Skeletal muscle cell (primary cell): ENCODE data around the gene RPRML.

Source experiments
- DNase-seq: peaks from one replicate; pipeline ENCODE4 v3.0.0-alpha.2; 2010; ENCODE audit warnings: low read depth
- H3K4me3 ChIP-seq: 2 replicates; pipeline ENCODE4 v1.5.1; 2011; ENCODE audit warnings: low read depth, mild to moderate bottlenecking, control low read depth, low read length, moderate library complexity

Gene RPRML

DNA sequence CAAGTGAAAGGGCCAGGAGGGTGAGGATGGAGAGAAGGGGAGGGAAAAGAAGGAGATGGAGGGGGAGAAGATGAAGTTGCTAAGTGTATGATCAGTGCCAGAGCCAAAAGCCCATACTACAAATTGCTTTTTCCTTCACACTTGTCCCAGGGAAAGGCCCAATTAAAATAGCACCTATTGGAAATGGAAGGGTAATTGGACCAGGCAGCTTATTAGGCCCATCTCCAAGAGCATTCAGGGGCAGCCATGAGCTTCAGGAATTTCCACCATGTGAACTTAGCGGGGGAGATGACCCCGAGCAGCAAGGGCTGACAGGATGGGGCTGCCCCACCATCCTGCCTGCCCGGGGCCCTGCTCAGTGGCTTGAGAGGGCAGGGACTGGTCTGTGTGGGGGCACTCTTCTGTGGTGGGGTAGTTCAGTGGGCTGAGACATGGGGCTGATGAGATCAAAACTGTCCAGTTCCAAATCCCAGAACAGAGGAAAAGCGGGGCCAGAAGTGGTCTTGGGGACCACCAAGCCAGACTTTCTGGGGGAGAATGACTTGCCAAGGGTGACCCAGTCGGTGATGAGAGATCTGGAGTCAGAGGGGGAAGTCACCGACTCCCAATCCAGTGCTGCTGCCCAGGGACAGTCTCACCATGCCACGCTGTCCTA is 28.6 kb downstream of the RPRML start:
- no peak for DNase-seq
- no peak overlapping the region for H3K4me3 ChIP-seq

- no peak overlapping the region for H3K4me3 ChIP-seq
- DNase-seq: no peak
Observed at GRCh38 chr17:46949291-46950174, 29.5 kb downstream of the RPRML start.

GRCh38 chr17:46948544-46948943 is 30.5 kb downstream of the RPRML start:
- no peak for DNase-seq
- no peak overlapping the region for H3K4me3 ChIP-seq

DNA sequence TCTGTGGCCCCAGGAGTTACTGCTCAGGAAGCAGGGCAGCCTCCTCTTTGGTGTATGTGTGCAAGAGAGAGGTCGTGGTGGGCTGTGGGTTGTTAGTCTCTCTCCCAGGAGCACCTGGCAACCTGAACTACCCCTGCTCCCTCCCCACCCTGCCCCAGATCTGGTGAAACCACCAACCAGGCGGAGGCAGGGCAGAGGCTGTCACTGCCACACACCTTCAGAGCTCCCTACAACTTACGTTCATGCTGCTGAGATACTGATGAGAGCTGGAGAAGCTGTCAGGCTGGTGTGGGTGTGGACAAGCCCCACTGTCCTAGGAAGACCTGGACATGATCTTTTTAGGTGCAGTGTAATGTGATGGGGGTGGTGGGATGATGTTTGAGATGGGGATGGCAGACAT is 31.8 kb downstream of the RPRML start:
- DNase-seq: no peak
- H3K4me3 ChIP-seq: no peak overlapping the region

DNA sequence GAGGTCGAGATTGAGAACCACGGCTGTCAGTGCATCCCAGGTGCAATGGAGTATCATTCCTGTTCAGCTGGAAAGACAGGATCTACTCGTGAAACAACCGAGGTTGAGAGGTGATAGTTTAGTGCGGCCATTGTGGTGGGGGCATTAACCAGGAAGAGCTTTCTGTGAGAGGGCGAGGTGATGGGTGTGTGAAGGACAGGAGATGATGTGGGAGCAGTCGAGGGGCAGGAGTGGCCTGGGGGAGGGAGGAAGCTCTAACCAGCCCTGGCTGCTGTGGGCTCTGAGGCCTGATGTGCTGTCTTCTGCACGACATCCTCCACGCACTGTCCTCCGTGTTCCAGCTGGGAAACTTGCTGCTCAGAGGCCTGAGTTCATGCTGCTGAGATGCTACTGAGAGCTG is 34.1 kb downstream of the RPRML start:
- H3K4me3 ChIP-seq: no peak overlapping the region
- no peak for DNase-seq

GRCh38 chr17:46943501-46944393 is 35.3 kb downstream of the RPRML start:
- no peak overlapping the region for H3K4me3 ChIP-seq
- DNase-seq: no peak

- DNase-seq: no peak
- H3K4me3 ChIP-seq: no peak overlapping the region
Observed at GRCh38 chr17:46943218-46943500, 35.9 kb downstream of the RPRML start.

DNA sequence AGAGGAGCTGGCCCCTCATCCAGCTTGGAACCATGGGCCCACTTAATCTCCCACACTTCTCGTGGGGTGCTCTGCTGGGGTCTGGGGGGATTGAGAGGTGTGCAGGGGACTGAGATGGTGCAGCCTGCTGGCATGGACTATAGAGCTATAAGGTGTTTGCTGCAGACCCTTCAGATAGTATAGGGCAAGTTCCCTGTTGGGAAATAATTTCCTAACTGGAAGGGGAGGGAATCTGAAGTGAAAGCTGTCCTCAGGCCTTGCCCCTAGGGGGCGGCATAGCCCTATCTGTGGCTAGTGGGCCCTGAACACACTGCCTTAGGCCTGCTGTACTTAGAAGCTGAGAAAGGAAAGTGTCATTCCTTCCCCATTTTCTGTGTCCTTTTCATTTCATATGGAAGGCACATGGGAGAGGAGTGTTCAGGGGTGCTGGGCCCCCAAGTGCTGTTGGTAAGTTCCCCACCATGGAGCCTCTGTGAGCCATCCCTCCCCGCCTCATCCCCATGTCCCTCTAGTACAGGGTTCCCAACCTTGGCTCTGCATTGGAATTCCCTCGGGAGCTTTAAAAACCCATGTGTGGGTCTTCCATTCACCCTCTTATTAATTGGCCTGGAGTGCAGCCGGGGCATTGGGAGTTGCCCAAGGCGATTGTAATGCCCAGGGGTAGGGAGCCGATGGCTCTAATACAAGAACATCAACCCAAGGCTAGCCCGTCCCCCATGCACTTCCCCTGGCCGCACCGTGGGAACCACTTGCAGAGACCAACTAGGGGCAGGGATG is 36.4 kb downstream of the RPRML start:
- no peak for DNase-seq
- no peak overlapping the region for H3K4me3 ChIP-seq

DNA sequence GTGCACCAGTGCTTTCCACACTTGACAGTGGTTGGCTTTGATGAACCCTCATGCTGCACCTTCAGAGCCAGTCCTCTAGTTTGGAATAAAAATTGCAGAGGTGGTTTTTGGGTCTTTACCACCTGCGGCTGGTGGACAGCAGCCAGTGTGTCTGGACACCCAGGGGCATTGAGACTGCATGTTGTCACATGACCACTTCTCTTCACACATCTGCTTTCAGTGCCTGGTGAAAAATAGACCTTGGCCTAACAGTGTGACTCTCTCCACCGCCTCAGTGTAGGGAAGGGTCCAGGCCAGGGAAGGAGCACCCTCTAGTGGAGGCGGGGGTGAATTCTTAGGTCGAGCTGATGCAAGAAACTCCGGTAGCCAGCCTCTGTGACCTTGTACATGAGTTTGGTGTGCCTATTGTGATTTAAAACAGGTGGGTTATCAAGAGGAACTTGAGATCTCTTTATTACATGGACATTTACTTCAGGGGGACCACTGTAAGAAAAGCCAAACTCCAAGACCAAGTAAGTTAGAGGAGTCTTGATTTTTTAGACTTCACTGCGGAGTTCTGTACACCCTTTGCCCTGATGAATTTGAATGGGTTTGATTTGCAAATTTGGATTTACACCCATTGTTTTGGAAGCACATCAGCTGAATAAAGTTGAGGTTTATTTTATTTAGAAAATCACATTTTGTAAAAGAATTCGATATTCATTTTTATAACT is 38.2 kb downstream of the RPRML start:
- DNase-seq: no peak
- H3K4me3 ChIP-seq: no peak overlapping the region

- no peak for DNase-seq
Observed at GRCh38 chr17:46935658-46936266, 43.3 kb downstream of the RPRML start.

GRCh38 chr17:46931596-46931995 is 47.5 kb downstream of the RPRML start:
- H3K4me3 ChIP-seq: no peak overlapping the region
- no peak for DNase-seq

More at GRCh38 chr17:46935658-46936266, 43.3 kb downstream of the RPRML start:
- H3K4me3 ChIP-seq: no peak overlapping the region

- DNase-seq: no peak
- H3K4me3 ChIP-seq: no peak overlapping the region
Observed at GRCh38 chr17:46930051-46930450, 49.0 kb downstream of the RPRML start.

DNA sequence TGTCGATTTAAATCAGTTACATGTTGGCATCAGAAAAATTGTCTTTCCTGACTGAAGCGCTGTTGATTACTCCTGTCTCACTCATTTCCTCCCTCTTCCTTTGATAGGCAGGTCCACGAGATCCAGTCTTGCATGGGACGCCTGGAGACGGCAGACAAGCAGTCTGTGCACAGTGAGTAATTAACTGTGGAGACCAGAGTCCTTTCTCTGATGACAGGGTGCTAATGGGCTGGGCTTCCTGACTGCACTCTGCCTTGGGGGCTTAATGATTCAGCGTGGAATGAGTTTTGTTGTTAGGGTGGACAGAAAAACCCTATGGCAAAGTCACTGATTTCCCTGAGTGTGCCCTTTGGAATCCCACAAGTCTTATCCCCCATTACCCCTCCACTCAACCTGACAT is 49.6 kb downstream of the RPRML start:
- no peak overlapping the region for H3K4me3 ChIP-seq
- DNase-seq: no peak

- no peak overlapping the region for H3K4me3 ChIP-seq
- no peak for DNase-seq
Observed at GRCh38 chr17:46928467-46929261, 50.4 kb downstream of the RPRML start.
